Spleen (tissue), 11 donors: ENCODE results near the gene STK35. TPM values are rescaled to one million over a fixed set of nuclear protein-coding genes. Genes with fewer than 3 reads are reported as not detected.

ENCODE experiments used
- DNase-seq: peaks from one replicate; pipeline ENCODE4 v3.0.0-alpha.2; 2020
- H3K27ac ChIP-seq, 8 donors: fragments of 200-600 bp; sonication (generic) in 7 of 8; 1 replicate in 4 of 8; 2 replicates in 4 of 8; pipeline versions ENCODE4 v1.5.0 to v1.8.0; 2016 to 2021; ENCODE audit warnings: inconsistent platforms in 4 of 8, mild to moderate bottlenecking in 4 of 8, moderate library complexity in 1 of 8
- H3K27me3 ChIP-seq, 7 donors: fragments of 200-600 bp; sonication (generic) in 6 of 7; replicated peaks in 1 of 7; 1 replicate in 4 of 7; 2 replicates in 3 of 7; pipeline versions ENCODE4 v1.5.0 to v1.8.0; 2016 to 2021; ENCODE audit warnings: inconsistent platforms in 3 of 7, mild to moderate bottlenecking in 1 of 7
- H3K36me3 ChIP-seq, 6 donors: fragments of 200-600 bp; sonication (generic) in 5 of 6; 1 replicate in 4 of 6; 2 replicates in 2 of 6; pipeline versions ENCODE4 v1.5.0 to v1.8.0; 2016 to 2021; ENCODE audit warnings: inconsistent platforms in 2 of 6
- H3K4me1 ChIP-seq, 6 donors: fragments of 200-600 bp; sonication (generic) in 5 of 6; 1 replicate in 3 of 6; 2 replicates in 3 of 6; pipeline versions ENCODE4 v1.5.0 to v1.8.0; 2016 to 2021; ENCODE audit warnings: inconsistent platforms in 3 of 6
- H3K4me3 ChIP-seq, 8 donors: fragments of 200-600 bp; sonication (generic) in 7 of 8; 1 replicate in 4 of 8; 2 replicates in 4 of 8; pipeline versions ENCODE4 v1.5.0 to v1.8.0; 2016 to 2021; ENCODE audit warnings: inconsistent platforms in 4 of 8, mild to moderate bottlenecking in 4 of 8, moderate library complexity in 2 of 8
- H3K9me3 ChIP-seq, 8 donors: fragments of 200-600 bp; sonication (generic) in 7 of 8; 1 replicate in 4 of 8; 2 replicates in 4 of 8; pipeline versions ENCODE4 v1.5.0 to v1.8.0; 2016 to 2021; ENCODE audit warnings: inconsistent platforms in 4 of 8
- POLR2A ChIP-seq, 3 donors: fragments of 450-650 bp; IDR thresholded peaks; one replicate each; pipeline ENCODE4 v1.5.1; 2017; ENCODE audit warnings: antibody characterized with exemption in 3 of 3, mild to moderate bottlenecking in 1 of 3
- POLR2AphosphoS5 ChIP-seq, 3 donors: sonication (generic); formaldehyde crosslinking; IDR thresholded peaks; one replicate each; pipeline ENCODE4 v1.5.1; 2017; ENCODE audit warnings: antibody characterized with exemption in 3 of 3
- WGBS, 5 donors: extraction: QIAGEN DNeasy Blood & Tissue Kit in 3 of 5; methylation state at CpG; one replicate each; pipeline versions ENCODE4 v1.1.5 to v1.1.7; 2013 to 2018; 5-methylcytosine and 5-hydroxymethylcytosine counted together
- intact Hi-C: fragments of 100-400 bp; cut with DNase I; formaldehyde crosslinking; loops from one replicate; pipeline ENCODE4 v1.15.0; 2023; ENCODE audit warnings: low total_unique reads
- polyA plus RNA-seq, 3 donors: library from polyadenylated mRNA; stranded (reverse); fragments of 200-250 nt; gene quantifications; one replicate each; pipeline ENCODE4 v1.2.1, GENCODE V29; 2013
- total RNA-seq, 7 donors: library from RNA; depleted of rRNA in 3 of 7; stranded (reverse); fragments of >200 nt in 3 of 7; fragmentation: NEBNext Ultra II Directional in 4 of 7; extraction: Animal tissue kit (Norgen Biotek cat#: 25700) in 4 of 7; gene quantifications; one replicate each; pipeline versions ENCODE4 v1.1.0 to v1.2.1, GENCODE V29; 2016 to 2021
- TF ChIP-seq, protein P1 (sequence below), 11 experiments: fragments of 200-600 bp in 7 of 11; fragments of 450-650 bp in 4 of 11; sonication (generic) in 4 of 11; IDR thresholded peaks in 8 of 11; conservative IDR thresholded peaks in 3 of 11; 1 replicate in 7 of 11; 2 replicates in 4 of 11; pipeline versions ENCODE4 v1.4.0 to v1.8.0; 2016 to 2021; ENCODE audit warnings: antibody characterized with exemption in 11 of 11, inconsistent platforms in 4 of 11, mild to moderate bottlenecking in 1 of 11
- donor health status: healthy with polysubstance abuse.
- donor health status: DM: no; HTN: no; CAD: no; lungs with moderate emphysema.
- donor health status: DM: no; HTN: no; CAD: no.
- donor health status: Bipolar disorder and iron deficiency.
- donor health status: healthy.
- donor health status: DM: no; HTN: no; CAD: no.
- donor health status: DM: yes; HTN: yes; CAD: no.

The STK35 gene
- total and polyA plus RNA-seq, 10 donors, result 1.8 to 25.4 (median 15.0) TPM

DNA sequence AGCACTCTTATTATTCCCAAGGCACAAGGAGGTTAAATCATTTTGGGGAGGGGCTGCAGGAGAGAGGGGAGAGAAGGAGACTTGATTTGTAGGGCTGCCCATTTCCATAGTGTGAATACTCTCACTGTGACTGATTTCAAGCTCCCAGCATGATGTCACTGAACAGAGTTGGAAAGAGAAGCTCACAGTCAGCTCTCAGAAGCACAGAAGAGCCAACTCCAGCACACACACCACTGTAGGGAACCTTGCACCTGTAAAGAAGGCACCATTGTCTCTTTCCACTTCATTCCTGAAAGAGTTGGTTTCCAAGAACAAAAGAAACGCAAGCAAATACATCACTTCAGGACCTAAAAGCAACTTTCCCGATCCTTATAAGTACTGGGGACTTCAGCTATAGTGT is 12.7 kb upstream of the STK35 start:
- peaks cover 0 to 34% (median 7%) of the 10 kb centered on the region in 7 donors for H3K27me3 ChIP-seq
- intact Hi-C loops, result no loop called here
- H3K4me3 ChIP-seq, result no peak overlapping the region
- 63 to 78% (median 66%) methylated on average over 2 of the region's 2 CpGs for WGBS, 5 donors
- H3K4me1 ChIP-seq, result peaks cover 0 to 9% (median 3%) of the 10 kb centered on the region in 6 donors
- H3K27ac ChIP-seq, result no peak overlapping the region
- H3K9me3 ChIP-seq, result no peaks in the 10 kb centered on the region
- DNase-seq, result no peak
- no peaks in the 10 kb centered on the region for H3K36me3 ChIP-seq
- no peak for TF ChIP-seq POLR2A (IDR thresholded peaks at IDR 0.05)
- TF ChIP-seq, protein P1, sequence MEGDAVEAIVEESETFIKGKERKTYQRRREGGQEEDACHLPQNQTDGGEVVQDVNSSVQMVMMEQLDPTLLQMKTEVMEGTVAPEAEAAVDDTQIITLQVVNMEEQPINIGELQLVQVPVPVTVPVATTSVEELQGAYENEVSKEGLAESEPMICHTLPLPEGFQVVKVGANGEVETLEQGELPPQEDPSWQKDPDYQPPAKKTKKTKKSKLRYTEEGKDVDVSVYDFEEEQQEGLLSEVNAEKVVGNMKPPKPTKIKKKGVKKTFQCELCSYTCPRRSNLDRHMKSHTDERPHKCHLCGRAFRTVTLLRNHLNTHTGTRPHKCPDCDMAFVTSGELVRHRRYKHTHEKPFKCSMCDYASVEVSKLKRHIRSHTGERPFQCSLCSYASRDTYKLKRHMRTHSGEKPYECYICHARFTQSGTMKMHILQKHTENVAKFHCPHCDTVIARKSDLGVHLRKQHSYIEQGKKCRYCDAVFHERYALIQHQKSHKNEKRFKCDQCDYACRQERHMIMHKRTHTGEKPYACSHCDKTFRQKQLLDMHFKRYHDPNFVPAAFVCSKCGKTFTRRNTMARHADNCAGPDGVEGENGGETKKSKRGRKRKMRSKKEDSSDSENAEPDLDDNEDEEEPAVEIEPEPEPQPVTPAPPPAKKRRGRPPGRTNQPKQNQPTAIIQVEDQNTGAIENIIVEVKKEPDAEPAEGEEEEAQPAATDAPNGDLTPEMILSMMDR (IDR thresholded peaks at IDR 0.05 in 8 of 11, conservative IDR thresholded peaks at IDR 0.05 in 3 of 11), result no peak
- no peak for TF ChIP-seq POLR2AphosphoS5 (IDR thresholded peaks at IDR 0.05)

DNA sequence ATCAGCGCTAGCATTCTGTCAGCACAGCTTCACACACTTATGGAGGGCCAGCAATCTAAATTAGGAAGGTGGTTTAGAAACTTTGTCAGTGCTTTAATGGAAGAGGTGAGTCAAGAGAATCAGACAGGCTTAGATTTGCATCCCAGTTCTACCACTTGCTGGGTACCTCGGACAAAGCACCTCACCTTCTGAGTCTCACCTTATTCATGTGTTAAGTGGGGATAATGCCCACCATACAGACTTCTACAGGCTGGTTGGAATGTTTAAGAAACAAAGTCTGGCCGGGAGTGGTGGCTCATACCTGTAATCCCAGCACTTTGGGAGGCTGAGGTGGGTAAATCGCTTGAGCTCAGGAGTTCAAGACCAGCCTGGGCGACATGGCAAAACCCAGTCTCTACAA is 12.2 kb upstream of the STK35 start:
- H3K27ac ChIP-seq, result no peak overlapping the region
- no peak overlapping the region for H3K4me3 ChIP-seq
- TF ChIP-seq POLR2A (IDR thresholded peaks at IDR 0.05), result no peak
- TF ChIP-seq, protein P1 (IDR thresholded peaks at IDR 0.05 in 8 of 11, conservative IDR thresholded peaks at IDR 0.05 in 3 of 11), result no peak
- no peak for TF ChIP-seq POLR2AphosphoS5 (IDR thresholded peaks at IDR 0.05)
- no peaks in the 10 kb centered on the region for H3K36me3 ChIP-seq
- intact Hi-C loops, result no loop called here
- H3K4me1 ChIP-seq, result peaks cover 0 to 9% (median 3%) of the 10 kb centered on the region in 6 donors
- 69 to 83% (median 79%) methylated on average over 5 of the region's 5 CpGs for WGBS, 5 donors
- H3K9me3 ChIP-seq, result no peaks in the 10 kb centered on the region
- peaks cover 0 to 39% (median 11%) of the 10 kb centered on the region in 7 donors for H3K27me3 ChIP-seq
- DNase-seq, result no peak

DNA sequence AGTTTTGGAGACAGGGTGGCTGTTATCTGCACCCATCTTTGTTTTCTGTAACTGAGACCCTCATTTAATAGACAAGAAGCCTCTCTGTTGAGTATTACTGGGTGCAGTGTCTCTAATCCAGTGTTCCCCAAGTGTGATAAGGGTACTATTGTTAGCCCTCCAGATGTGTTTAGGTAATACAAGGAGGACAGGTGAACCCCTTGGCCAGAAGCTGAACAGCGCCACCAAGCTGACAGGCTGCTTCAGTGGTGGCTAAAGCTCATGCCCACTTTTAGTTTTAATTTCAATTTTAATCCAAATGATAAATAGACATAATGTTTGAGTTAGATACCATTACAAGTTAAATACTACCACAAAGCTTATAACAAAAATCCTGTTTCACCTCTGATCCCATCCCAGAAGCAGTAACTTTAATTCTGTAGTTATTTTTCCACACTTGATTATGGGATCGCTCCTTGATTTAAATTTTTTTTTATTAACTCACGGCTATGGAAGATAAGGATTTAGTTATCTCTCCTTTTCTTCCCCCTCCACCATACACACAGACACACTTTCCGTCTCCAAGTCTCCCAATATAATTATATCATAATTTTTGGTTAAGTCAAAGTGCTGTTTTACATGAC is 8.4 kb upstream of the STK35 start:
- 59 to 67% (median 63%) methylated on average over 4 of the region's 4 CpGs for WGBS, 5 donors
- DNase-seq, result no peak
- H3K4me3 ChIP-seq, result no peak overlapping the region
- peaks cover 0 to 4% (median 0%) of the 10 kb centered on the region in 6 donors for H3K4me1 ChIP-seq
- peaks cover 0 to 45% (median 11%) of the 10 kb centered on the region in 7 donors for H3K27me3 ChIP-seq
- TF ChIP-seq, protein P1 (IDR thresholded peaks at IDR 0.05 in 8 of 11, conservative IDR thresholded peaks at IDR 0.05 in 3 of 11), result peak in 7 of 11 experiments; percentile 31 to 58 (median 49)
- no peak for TF ChIP-seq POLR2AphosphoS5 (IDR thresholded peaks at IDR 0.05)
- H3K36me3 ChIP-seq, result no peaks in the 10 kb centered on the region
- H3K27ac ChIP-seq, result no peak overlapping the region
- intact Hi-C loops, result no loop called here
- H3K9me3 ChIP-seq, result no peaks in the 10 kb centered on the region

DNA sequence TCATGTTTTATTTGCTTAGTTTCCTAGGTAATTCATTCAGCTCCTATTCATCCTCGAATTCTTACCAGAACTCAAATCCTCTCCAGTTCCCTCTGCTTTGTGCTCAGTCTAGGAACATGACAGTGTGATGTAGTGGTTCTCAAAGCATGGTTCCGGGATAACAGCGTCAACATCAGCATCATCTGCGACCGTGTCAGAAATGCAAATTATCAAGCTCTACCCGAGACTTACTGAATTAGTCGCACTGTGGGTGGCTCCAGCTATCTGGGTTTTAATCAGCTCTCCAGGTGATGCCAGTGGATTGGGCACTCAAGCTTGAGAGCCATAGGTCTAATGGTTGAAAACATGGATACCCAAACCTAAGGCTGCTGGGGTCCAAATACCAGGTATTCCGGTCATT is 7.7 kb upstream of the STK35 start:
- peaks cover 0 to 4% (median 0%) of the 10 kb centered on the region in 6 donors for H3K4me1 ChIP-seq

More for the DNA sequence above, 7.7 kb upstream of the STK35 start:
- Histone ChIP-seq H3K36me3 (no peaks in the 10 kb centered on the region), H3K27ac (no peak overlapping the region), H3K9me3 (no peaks in the 10 kb centered on the region), H3K4me3 (no peak overlapping the region), H3K27me3 (peaks cover 0 to 45% (median 11%) of the 10 kb centered on the region in 7 donors)
- TF ChIP-seq POLR2AphosphoS5 (IDR thresholded peaks at IDR 0.05), result no peak
- TF ChIP-seq POLR2A (IDR thresholded peaks at IDR 0.05), result no peak
- TF ChIP-seq, protein P1 (IDR thresholded peaks at IDR 0.05 in 8 of 11, conservative IDR thresholded peaks at IDR 0.05 in 3 of 11), result no peak
- intact Hi-C loops, result no loop called here
- WGBS, 5 donors, result 52 to 69% (median 56%) methylated on average over 8 of the region's 8 CpGs
- no peak for DNase-seq
